Mammary epithelial cell (primary cell): ENCODE measurements around the gene C3orf20.

Source experiments
- CTCF ChIP-seq, 2 donors: IDR thresholded peaks in 1 of 2; conservative IDR thresholded peaks in 1 of 2; 2 replicates each; pipeline ENCODE4 v1.5.1; 2011 to 2012; ENCODE audit warnings: inconsistent platforms in 2 of 2, low read length in 2 of 2, mild to moderate bottlenecking in 2 of 2, control low read depth in 1 of 2, low read depth in 1 of 2; ENCODE audit not compliant: insufficient read depth in 1 of 2; ENCODE audit errors: extremely low read depth in 1 of 2
- EZH2 ChIP-seq: IDR thresholded peaks from 2 replicates; pipeline ENCODE4 v1.6.1; 2012; ENCODE audit warnings: low read length, inconsistent platforms, borderline replicate concordance

DNA sequence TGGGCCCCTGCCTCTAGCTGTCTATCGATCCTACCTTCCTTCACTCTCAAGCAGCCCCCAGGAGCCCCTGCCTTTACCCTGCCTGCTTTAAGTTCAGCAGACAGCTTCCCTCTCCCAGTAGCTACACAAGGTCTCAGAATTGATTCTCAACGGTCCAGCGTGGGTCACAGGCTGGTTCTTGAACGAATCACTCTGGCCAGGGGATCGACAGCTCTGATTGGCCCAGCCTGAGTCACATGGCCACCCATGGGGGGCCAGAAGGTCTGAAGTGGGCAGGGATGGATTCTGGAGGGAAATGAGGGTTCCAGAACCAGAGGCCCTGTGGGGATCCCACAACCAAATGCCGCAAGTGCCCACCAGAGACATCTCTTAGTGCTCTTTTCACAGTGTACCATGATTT, 47.1 kb upstream of the C3orf20 start:
- TF ChIP-seq CTCF (conservative IDR thresholded peaks at IDR 0.05 in 1 of 2, IDR thresholded peaks at IDR 0.05 in 1 of 2; ENCODE audit: extremely low read depth in 1 of 2, insufficient read depth in 1 of 2, low read depth in 1 of 2, low read length in 2 of 2): no peak
- no peak for TF ChIP-seq EZH2
